Measurements from ENCODE around the gene HMG20A.

- TF ChIP-seq POLR2AphosphoS5 (IDR thresholded peaks at IDR 0.05; ENCODE audit: low read depth) (no peak), EZH2 (IDR thresholded peaks at IDR 0.05; ENCODE audit: low read depth, unreplicated experiment) (no peak), CTCF (conservative IDR thresholded peaks at IDR 0.05; ENCODE audit: low read depth in 2 of 2) (no peak), EZH2phosphoT487 (IDR thresholded peaks at IDR 0.05; ENCODE audit: unreplicated experiment) (no peak), CREB1 (CRISPR knock-in tag; IDR thresholded peaks at IDR 0.05; ENCODE audit: low read depth) (no peak), REST (IDR thresholded peaks at IDR 0.05; ENCODE audit: unreplicated experiment) (no peak), ETS1 (IDR thresholded peaks at IDR 0.05) (no peak), JUNB (IDR thresholded peaks at IDR 0.05; ENCODE audit: unreplicated experiment) (no peak), ZNF114 (CRISPR knock-in tag; IDR thresholded peaks at IDR 0.05) (no peak), ZNF462 (CRISPR knock-in tag; IDR thresholded peaks at IDR 0.05) (no peak)
Observed at GRCh38 chr15:77504306-77504705, 83.6 kb downstream of the HMG20A start.

All from GM23338 (cell line).